ENCODE results near the gene PDIA2.

The PDIA2 gene

GRCh38 chr16:297832-298231, 14.9 kb downstream of the PDIA2 start:
- POLR2A ChIA-PET, result interaction anchor here (0.5 kb wide), 1 partner anchor 55 kb away, joined by 5 read pairs; the partner anchor contains the start of gene AXIN1
- H3K4me3 ChIP-seq (ENCODE audit: low read depth, low read length), result no peak overlapping the region
- peaks cover 0 to 42% of the 10 kb centered on the region in 2 experiments; a peak in 2 of 3 replicates for H3K36me3 ChIP-seq (ENCODE audit: control insufficient read depth in 2 of 2, insufficient read depth in 1 of 2, low read length in 2 of 2)
- no peaks in the 10 kb centered on the region for H3K9me3 ChIP-seq (ENCODE audit: control insufficient read depth, insufficient read depth, low read depth, low read length)
- CTCF ChIA-PET, result interaction anchor here (0.6 kb wide), 1 partner anchor 117 kb away, joined by 4 read pairs; no protein-coding TSS in a partner anchor
- H3K27ac ChIP-seq (ENCODE audit: extremely low read depth, low read depth, low read length), result no peak overlapping the region
- no peaks in the 10 kb centered on the region for H3K4me1 ChIP-seq (ENCODE audit: control insufficient read depth, insufficient read depth, low read length)
- 0 out of 2 replicates have a peak, but pooled peaks have one; percentile 23 for TF ChIP-seq HIC1 (tag by site-specific recombination; IDR thresholded peaks at IDR 0.05)
- no peak for TF ChIP-seq ZNF184 (tag by site-specific recombination; IDR thresholded peaks at IDR 0.05)

- H3K36me3 ChIP-seq (ENCODE audit: control insufficient read depth in 2 of 2, insufficient read depth in 1 of 2, low read length in 2 of 2), result peaks cover 0 to 47% of the 10 kb centered on the region in 2 experiments; a peak in 2 of 3 replicates
- H3K4me1 ChIP-seq (ENCODE audit: control insufficient read depth, insufficient read depth, low read length), result no peaks in the 10 kb centered on the region
- POLR2A ChIA-PET, result no interaction called here
- no peak overlapping the region for H3K27ac ChIP-seq (ENCODE audit: extremely low read depth, low read depth, low read length)
- CTCF ChIA-PET, result no interaction called here
- TF ChIP-seq PATZ1 (tag by site-specific recombination; IDR thresholded peaks at IDR 0.05), result no peak
- peak; percentile 96 for TF ChIP-seq SCRT1 (tag by site-specific recombination; IDR thresholded peaks at IDR 0.05; ENCODE audit: borderline replicate concordance)
- peak; percentile 74 for TF ChIP-seq SCRT2 (tag by site-specific recombination; IDR thresholded peaks at IDR 0.05)
- TF ChIP-seq ZNF521 (tag by site-specific recombination; IDR thresholded peaks at IDR 0.05), result no peak
- no peak for TF ChIP-seq ZBTB11 (tag by site-specific recombination; conservative IDR thresholded peaks at IDR 0.05; ENCODE audit: low read depth)
- TF ChIP-seq ZNF37A (tag by site-specific recombination; IDR thresholded peaks at IDR 0.05), result no peak
- no peak for TF ChIP-seq KLF9 (tag by site-specific recombination; IDR thresholded peaks at IDR 0.05; ENCODE audit: low read depth)
- TF ChIP-seq WT1 (tag by site-specific recombination; IDR thresholded peaks at IDR 0.05), result no peak
- no peak for TF ChIP-seq REPIN1 (tag by site-specific recombination; IDR thresholded peaks at IDR 0.05; ENCODE audit: low read depth)
- H3K4me3 ChIP-seq (ENCODE audit: low read depth, low read length), result no peak overlapping the region
- H3K9me3 ChIP-seq (ENCODE audit: control insufficient read depth, insufficient read depth, low read depth, low read length), result no peaks in the 10 kb centered on the region
These were observed 18.3 kb downstream of the PDIA2 start for GRCh38 chr16:301235-301634.

- H3K4me3 ChIP-seq (ENCODE audit: low read depth, low read length), result no peak overlapping the region
- peaks cover 0 to 48% of the 10 kb centered on the region in 2 experiments; a peak in 2 of 3 replicates for H3K36me3 ChIP-seq (ENCODE audit: control insufficient read depth in 2 of 2, insufficient read depth in 1 of 2, low read length in 2 of 2)
- H3K27ac ChIP-seq (ENCODE audit: extremely low read depth, low read depth, low read length), result no peak overlapping the region
- H3K4me1 ChIP-seq (ENCODE audit: control insufficient read depth, insufficient read depth, low read length), result no peaks in the 10 kb centered on the region
- CTCF ChIA-PET, result no interaction called here
- no peaks in the 10 kb centered on the region for H3K9me3 ChIP-seq (ENCODE audit: control insufficient read depth, insufficient read depth, low read depth, low read length)
- POLR2A ChIA-PET, result no interaction called here
- TF ChIP-seq ZFP69B (tag by site-specific recombination; IDR thresholded peaks at IDR 0.05) (no peak), ZNF239 (tag by site-specific recombination; IDR thresholded peaks at IDR 0.05) (no peak), ZFHX2 (tag by site-specific recombination; conservative IDR thresholded peaks at IDR 0.05) (no peak), ATF2 (tag by site-specific recombination; IDR thresholded peaks at IDR 0.05; ENCODE audit: low read depth) (no peak), AEBP2 (tag by site-specific recombination; IDR thresholded peaks at IDR 0.05; ENCODE audit: borderline replicate concordance) (no peak)
These were observed 19.0 kb downstream of the PDIA2 start for GRCh38 chr16:301950-302349.

Measured in HEK293 (cell line).